Pancreas (tissue), 10 donors: ENCODE measurements around the gene TM9SF2. TPM values are rescaled to one million over a fixed set of nuclear protein-coding genes. Genes with fewer than 3 reads are reported as not detected.

Experiments used
- ATAC-seq, 4 donors: fragments of 200-7000 bp; cut with Tn5 transposase; one replicate each; pipeline versions ENCODE4 v1.8.0 to v1.9.1; 2020; ENCODE audit warnings: mild to moderate bottlenecking in 4 of 4, moderate library complexity in 4 of 4
- DNase-seq, 6 donors: peaks; one replicate each; pipeline ENCODE4 v3.0.0-alpha.2; 2020
- FAIRE-seq: peaks from 2 replicates; lab custom pipeline; 2012; peaks lifted over from hg19 to GRCh38; lab: Jason Lieb, UNC
- H3K27ac ChIP-seq, 4 donors: fragments of 200-600 bp; sonication (generic); 1 replicate in 3 of 4; 2 replicates in 1 of 4; pipeline versions ENCODE4 v1.5.0 to v1.8.0; 2020
- H3K27me3 ChIP-seq, 4 donors: fragments of 200-600 bp; one replicate each; pipeline ENCODE4 v1.8.0; 2021
- H3K36me3 ChIP-seq, 3 donors: fragments of 200-600 bp; sonication (generic) in 1 of 3; one replicate each; pipeline versions ENCODE4 v1.5.0 to v1.8.0; 2020 to 2021
- H3K4me1 ChIP-seq, 3 donors: fragments of 200-600 bp; one replicate each; pipeline ENCODE4 v1.8.0; 2021
- H3K4me3 ChIP-seq, 4 donors: fragments of 200-600 bp; sonication (generic) in 2 of 4; one replicate each; pipeline versions ENCODE4 v1.5.0 to v1.8.0; 2020 to 2021
- H3K9me3 ChIP-seq, 4 donors: fragments of 200-600 bp; one replicate each; pipeline ENCODE4 v1.8.0; 2021
- WGBS, 2 donors: extraction: QIAGEN DNeasy Blood & Tissue Kit; methylation state at CpG; one replicate each; pipeline ENCODE4 v1.1.7; 2013; 5-methylcytosine and 5-hydroxymethylcytosine counted together
- intact Hi-C, 3 donors: fragments of 100-400 bp; cut with DNase I; formaldehyde crosslinking; loops; one replicate each; pipeline versions ENCODE4 v1.11.1 to v1.14.2; 2022
- polyA plus RNA-seq, 2 donors: library from polyadenylated mRNA; stranded (reverse); fragments of 200-250 nt; gene quantifications; one replicate each; pipeline ENCODE4 v1.2.3, GENCODE V29; 2013
- total RNA-seq, 6 donors: library from RNA; stranded (reverse); fragmentation: NEBNext Ultra II Directional in 4 of 6; extraction: Animal tissue kit (Norgen Biotek cat#: 25700) in 4 of 6; gene quantifications; one replicate each; pipeline versions ENCODE4 v1.2.1 to v1.2.4, GENCODE V29; 2021 to 2023
- TF ChIP-seq, protein P1 (sequence below), 4 donors: fragments of 200-600 bp; sonication (generic) in 3 of 4; IDR thresholded peaks; one replicate each; pipeline versions ENCODE4 v1.5.0 to v1.8.0; 2021; ENCODE audit warnings: antibody characterized with exemption in 4 of 4
- donor health status: healthy with polysubstance abuse.
- donor health status: DM: no; HTN: no; CAD: no; lungs with moderate emphysema.
- donor health status: DM: no; HTN: no; CAD: no.
- donor health status: control.
- donor health status: control.
- donor health status: Bipolar disorder and iron deficiency.
- donor health status: DM: yes; HTN: yes; CAD: no.
- donor health status: DM: no; HTN: no; CAD: no.
- donor health status: DM: no; HTN: no; CAD: no.
- donor health status: DM: yes; HTN: yes; CAD: no.

TM9SF2 gene
- total and polyA plus RNA-seq, 8 donors = 22.7 to 88.8 (median 56.5) TPM

DNA sequence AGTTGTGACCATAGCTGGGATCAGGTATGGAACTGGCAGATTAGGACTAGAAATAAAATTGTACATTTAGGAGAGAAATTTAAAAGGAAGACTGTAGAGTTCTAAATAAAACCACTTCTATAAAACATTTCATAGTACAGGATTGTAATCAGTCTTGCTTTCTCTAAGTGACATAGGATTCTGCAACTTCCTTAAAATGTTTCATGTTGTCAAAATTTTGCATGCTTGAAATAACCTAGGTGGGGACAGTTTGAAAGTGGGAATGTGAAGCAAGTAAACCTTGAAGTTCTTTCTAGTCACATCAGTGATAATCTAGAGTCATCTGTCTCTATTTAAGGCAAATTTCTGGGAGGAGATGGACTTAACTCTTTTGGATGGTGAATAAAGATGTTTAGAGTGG lies 6.7 kb downstream of the TM9SF2 start:
- Histone ChIP-seq H3K27me3 (no peaks in the 10 kb centered on the region), H3K4me3 (no peak overlapping the region), H3K4me1 (peaks cover 20 to 59% (median 26%) of the 10 kb centered on the region in 3 donors), H3K27ac (no peak overlapping the region), H3K9me3 (no peaks in the 10 kb centered on the region), H3K36me3 (no peaks in the 10 kb centered on the region)
- intact Hi-C loops = no loop called here
- TF ChIP-seq, protein P1, sequence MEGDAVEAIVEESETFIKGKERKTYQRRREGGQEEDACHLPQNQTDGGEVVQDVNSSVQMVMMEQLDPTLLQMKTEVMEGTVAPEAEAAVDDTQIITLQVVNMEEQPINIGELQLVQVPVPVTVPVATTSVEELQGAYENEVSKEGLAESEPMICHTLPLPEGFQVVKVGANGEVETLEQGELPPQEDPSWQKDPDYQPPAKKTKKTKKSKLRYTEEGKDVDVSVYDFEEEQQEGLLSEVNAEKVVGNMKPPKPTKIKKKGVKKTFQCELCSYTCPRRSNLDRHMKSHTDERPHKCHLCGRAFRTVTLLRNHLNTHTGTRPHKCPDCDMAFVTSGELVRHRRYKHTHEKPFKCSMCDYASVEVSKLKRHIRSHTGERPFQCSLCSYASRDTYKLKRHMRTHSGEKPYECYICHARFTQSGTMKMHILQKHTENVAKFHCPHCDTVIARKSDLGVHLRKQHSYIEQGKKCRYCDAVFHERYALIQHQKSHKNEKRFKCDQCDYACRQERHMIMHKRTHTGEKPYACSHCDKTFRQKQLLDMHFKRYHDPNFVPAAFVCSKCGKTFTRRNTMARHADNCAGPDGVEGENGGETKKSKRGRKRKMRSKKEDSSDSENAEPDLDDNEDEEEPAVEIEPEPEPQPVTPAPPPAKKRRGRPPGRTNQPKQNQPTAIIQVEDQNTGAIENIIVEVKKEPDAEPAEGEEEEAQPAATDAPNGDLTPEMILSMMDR (IDR thresholded peaks at IDR 0.05) = no peak
- DNase-seq (no peak), FAIRE-seq (no peak), ATAC-seq (no peak)

DNA sequence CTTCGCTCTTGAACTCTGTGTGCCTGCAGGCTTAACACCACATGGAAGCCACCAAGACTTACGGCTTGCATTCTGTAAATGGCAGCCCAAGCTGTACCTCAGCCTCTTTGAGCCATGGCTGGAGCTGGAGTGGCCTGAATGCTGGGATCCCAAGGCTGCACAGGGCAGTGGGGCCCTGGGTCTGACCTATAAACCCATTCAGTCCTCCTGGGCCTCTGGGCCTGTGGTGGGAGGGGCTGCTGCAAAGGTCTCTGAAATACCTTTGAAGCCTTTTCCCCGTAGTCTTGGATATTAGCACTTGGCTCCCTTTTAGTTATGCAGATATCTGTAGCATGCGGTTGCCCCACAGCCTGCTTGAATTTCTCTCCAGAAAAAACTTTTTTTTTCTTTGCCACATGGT lies 8.2 kb downstream of the TM9SF2 start:
- no peak for ATAC-seq
- Histone ChIP-seq H3K27ac (no peak overlapping the region), H3K4me3 (no peak overlapping the region), H3K9me3 (no peaks in the 10 kb centered on the region), H3K4me1 (peaks cover 15 to 45% (median 17%) of the 10 kb centered on the region in 3 donors), H3K36me3 (no peaks in the 10 kb centered on the region), H3K27me3 (no peaks in the 10 kb centered on the region)
- TF ChIP-seq, protein P1 (IDR thresholded peaks at IDR 0.05) = no peak
- no peak for DNase-seq
- 97 to 100% methylated on average over 4 of the region's 4 CpGs for WGBS, 2 donors
- FAIRE-seq = no peak
- intact Hi-C loops = no loop called here

DNA sequence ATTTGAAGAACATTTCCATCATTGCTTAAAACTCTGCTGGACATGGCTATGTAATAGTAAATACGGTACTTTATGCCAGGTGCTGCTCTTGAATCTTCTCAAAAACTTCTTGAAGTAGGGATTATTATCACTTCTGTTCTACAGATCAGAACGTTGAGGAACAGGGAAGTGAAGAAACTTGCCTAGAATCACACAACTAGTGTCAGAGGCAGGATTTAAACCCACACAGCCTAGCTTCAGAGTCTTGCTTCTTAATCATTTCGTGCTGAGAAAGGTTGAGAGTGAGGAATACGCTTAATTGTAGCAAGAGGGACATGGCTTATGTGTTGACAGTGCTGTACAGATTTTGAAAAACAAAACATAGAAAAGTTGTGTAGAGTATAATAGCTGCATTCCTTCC lies 13.5 kb downstream of the TM9SF2 start:
- Histone ChIP-seq H3K4me3 (no peak overlapping the region), H3K9me3 (no peaks in the 10 kb centered on the region), H3K27ac (no peak overlapping the region), H3K4me1 (peaks cover 6 to 27% (median 7%) of the 10 kb centered on the region in 3 donors), H3K27me3 (no peaks in the 10 kb centered on the region), H3K36me3 (peaks cover 0 to 17% (median 0%) of the 10 kb centered on the region in 3 donors)
- TF ChIP-seq, protein P1 (IDR thresholded peaks at IDR 0.05) = no peak
- FAIRE-seq (no peak), DNase-seq (no peak), ATAC-seq (no peak)
- 76 to 80% methylated on average over 4 of the region's 4 CpGs for WGBS, 2 donors
- intact Hi-C loops = no loop called here

DNA sequence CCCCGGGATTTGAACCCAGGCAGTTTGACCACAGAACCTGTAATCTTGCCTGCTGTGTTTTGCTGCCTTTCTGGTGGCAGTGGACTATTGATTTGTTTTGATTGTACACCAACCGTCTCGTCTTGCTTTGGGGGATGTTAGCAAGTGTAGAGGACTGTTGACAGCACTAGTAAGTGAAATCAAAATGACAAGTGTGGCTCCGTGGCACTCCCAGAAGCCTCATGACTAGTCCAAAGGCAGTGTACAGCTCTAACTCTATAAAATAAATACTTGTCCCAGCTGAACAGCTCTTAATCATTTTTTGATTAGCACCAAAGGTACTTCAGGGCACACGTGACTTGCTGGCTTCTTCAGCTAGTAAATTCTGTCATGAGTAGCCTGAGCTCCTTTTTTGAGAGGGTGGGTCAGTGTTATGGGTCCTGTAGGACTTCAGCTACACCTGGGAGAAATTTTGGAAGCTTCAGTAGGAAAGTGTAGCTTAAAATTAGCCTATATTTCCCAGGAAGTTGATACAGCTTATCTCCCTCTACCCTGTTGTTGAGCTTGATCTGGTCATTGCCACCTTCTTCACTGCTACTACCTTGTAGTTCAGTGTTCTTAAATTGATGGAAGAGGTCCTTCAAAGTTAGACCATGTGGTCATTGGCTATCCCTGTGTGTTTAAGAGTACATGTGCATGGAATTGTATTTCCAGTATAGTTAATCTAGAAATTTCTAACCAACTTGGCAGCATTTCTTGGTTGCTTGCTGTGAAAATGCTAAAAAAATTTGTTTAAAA lies 15.1 kb downstream of the TM9SF2 start:
- 25 to 27% methylated on average over 5 of the region's 5 CpGs for WGBS, 2 donors
- FAIRE-seq (no peak), ATAC-seq (peak; percentile 44 to 73 (median 48)), DNase-seq (no peak)
- no peaks in the 10 kb centered on the region for H3K9me3 ChIP-seq
- no peak overlapping the region for H3K27ac ChIP-seq
- H3K27me3 ChIP-seq = no peaks in the 10 kb centered on the region
- H3K4me1 ChIP-seq = peaks cover 6 to 23% (median 7%) of the 10 kb centered on the region in 3 donors
- TF ChIP-seq, protein P1 (IDR thresholded peaks at IDR 0.05) = no peak
- no peak overlapping the region for H3K4me3 ChIP-seq
- peaks cover 0 to 29% (median 0%) of the 10 kb centered on the region in 3 donors for H3K36me3 ChIP-seq
- intact Hi-C loops = no loop called here

DNA sequence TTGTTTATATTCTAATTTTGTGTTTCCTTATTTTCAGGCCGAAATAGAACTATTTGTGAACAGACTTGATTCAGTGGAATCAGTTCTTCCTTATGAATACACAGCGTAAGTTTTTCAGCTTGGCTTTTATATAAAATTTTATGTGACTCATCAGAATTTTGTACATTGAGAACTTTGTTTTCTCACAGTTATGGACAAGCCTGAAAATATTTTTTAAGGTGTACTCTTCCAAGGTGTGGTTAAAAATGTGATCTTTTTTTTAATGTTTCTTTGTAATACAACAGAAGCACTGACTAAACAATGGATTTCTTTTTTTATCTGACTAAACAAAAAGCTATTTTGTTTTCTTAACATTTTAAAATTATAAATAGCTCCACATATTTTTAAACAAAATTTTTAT lies 16.3 kb downstream of the TM9SF2 start:
- Histone ChIP-seq H3K4me3 (no peak overlapping the region), H3K4me1 (peaks cover 0 to 14% (median 6%) of the 10 kb centered on the region in 3 donors), H3K36me3 (peaks cover 0 to 41% (median 0%) of the 10 kb centered on the region in 3 donors), H3K27ac (no peak overlapping the region), H3K9me3 (no peaks in the 10 kb centered on the region), H3K27me3 (no peaks in the 10 kb centered on the region)
- intact Hi-C loops = no loop called here
- no peak for DNase-seq
- WGBS, 2 donors = 90 to 91% methylated on average over 2 of the region's 2 CpGs
- TF ChIP-seq, protein P1 (IDR thresholded peaks at IDR 0.05) = no peak
- no peak for ATAC-seq
- no peak for FAIRE-seq
